ENCODE measurements around the gene IER5L.

Gene IER5L

DNA sequence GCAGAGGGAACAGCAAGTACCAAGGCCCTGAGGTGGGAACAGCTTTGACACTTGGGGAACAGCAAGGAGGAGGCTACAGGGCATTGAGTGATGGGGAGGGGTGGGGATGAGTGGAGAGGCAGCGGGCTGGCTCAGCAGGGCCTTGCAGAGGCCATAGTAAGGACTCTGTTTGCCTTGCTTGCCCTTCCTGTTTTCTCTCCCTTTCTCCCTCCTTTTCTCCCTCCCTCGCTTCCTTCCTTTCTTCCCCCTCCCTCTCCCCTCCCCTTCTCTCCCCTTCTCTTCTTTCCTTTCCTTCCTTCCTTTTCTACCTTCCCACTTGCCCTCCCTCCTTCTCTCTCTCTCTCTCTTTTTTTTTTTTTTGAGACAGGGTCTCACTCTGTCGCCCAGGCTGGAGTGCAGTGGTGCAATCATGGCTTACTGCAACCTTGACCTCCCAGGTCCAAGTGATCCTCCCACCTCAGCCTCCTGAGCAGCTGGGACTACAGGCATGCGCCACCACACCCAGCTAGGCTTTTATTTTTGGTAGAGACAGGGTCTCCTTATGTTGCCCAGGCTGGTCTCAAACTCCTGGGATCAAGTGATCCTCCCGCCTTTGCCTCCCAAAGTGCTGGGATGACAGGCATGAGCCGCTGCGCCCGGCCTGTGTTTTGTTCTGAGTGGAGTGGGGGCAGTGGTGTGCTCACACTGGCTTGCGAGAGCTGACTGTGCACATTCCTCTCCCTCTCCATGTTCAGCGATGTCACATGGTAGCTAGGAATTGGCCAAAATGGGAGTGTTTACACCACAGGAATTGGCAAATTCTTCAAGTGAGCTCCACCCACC, 17.1 kb downstream of the IER5L start:
- DNase-seq = no peak

DNA sequence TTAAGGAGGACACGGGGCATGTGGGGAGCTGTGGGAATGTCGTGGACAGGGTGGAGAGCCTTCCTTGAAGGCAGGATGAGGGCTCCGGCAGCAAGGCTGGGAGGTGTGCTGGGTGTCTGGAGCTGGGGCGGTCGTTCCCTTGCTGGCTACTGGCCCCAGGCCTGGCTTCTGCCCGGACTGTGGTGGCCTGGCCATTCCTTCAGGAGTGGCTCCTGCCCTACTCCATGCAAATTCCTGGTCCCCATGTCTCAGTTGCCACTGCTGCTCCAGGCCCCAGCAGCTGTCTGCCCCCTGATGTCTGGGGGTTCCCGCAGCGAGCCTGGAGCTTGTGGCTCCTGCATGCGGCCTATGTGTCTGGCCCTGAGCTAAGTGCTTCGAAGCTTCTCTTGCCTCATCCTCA, 21.9 kb downstream of the IER5L start:
- DNase-seq = no peak

DNA sequence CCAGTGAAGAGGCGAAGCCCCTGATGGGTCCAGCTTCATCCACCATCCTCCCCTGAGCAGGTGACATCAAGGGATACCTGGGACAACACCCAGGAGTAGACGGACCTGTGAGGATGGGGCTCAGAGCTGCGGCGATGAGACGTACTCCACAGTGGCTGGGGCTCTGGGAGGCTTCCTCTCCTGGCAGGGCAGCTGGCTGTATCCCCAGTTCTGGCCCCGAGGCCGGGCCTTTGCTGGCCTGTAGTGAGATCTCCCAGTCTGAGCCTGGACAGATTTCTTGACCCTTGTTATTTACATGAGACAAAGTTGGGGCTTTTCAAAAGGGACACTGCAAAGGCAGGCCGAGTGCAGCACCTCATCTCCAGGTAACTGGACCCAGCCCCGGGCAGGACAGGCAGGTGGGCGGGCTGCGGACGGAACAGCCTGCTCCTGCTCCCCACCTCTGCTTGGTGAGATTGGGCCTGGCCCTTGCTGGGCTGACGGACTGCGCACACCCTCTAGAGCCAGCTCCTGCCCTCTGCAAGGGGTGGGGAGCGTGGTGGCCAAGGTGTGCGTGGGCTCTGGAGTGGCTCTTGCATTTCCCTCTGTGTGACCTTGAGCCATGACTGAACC, 23.1 kb downstream of the IER5L start:
- no peak for DNase-seq

DNA sequence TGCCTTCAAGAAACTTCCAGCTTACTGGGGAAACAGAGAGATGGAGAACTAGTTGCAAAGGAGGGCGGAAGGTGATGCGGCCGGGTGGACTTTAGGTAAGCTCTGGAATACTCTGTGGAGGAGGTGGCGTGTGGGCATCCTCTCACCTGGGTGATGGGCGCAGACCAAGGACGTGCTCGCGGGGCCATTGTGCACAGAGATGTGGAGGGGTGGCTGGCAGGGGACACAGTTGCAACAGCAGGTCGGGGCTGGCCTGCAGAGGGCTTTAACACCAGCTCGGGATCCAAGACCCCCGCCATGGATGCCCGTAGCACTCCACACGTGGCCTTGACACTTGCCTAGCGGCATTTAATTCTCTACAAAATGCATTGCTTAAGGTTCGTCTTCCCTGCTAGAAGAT, 26.6 kb downstream of the IER5L start:
- DNase-seq = no peak

DNA sequence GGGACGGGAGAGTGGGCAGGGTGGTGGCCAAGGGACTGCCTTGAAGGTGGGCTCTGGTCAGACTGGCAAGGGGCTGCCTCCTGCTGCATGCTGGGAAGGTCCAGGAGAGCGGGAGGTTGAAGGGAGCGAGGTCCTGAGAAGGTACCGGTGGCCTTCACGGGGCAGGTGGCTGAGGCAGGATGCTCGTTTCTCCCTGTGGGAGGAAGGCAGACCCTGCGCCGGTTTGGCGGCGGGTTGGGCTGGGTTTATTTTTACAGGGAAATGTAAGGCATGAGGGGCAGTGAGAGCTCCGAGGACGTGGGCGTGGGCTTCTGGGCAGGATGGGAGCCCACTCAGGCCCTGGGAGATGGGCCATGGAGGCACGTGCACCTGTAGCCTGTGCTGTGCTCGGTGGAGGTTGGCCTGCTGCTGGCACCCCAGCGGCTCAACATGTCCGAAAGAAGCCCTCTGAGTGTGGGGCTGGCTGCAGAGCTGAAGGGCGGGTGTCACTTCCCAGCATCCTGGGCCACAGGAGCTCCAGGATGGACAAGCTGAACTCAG, 27.3 kb downstream of the IER5L start:
- DNase-seq = no peak

DNA sequence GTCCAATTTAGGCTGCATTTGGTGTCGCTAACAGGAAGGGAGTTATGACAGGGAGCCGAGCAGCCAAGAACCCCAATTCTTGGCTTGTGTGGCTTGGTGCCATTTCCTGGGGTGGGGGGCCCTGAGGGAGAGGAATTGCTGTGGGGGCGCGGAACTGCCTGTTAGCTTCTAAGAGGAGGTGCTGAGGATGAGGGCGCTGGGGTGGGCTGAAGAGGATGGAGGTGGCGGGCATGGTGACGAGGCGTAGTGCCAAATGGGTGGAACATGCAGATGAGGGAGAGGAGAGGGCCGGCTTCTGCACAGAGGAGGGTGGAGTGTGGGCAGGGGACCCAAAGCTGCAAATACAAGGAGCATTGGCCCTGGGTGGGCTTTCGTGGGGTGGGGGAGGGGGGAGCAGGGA, 27.9 kb downstream of the IER5L start:
- DNase-seq = no peak

DNA sequence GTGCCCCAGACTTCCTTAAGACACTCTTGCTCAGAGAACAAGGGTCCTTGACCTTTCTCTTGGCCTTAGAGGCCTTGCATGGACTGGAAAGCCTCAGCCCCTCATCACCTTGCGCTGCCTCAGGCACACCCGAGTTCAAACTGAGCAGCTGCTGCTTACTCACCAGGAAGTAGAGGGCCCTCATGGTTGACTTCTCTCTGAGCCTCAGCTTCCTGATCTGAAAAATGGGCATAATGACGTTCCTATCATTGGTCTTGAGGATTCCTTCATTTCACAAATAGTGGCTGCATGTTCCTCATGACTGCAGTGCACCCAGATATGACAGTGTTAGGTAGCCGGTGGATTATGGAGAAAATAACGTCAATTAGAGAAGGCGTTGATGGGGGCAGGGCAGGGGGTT, 28.6 kb downstream of the IER5L start:
- no peak for DNase-seq

DNA sequence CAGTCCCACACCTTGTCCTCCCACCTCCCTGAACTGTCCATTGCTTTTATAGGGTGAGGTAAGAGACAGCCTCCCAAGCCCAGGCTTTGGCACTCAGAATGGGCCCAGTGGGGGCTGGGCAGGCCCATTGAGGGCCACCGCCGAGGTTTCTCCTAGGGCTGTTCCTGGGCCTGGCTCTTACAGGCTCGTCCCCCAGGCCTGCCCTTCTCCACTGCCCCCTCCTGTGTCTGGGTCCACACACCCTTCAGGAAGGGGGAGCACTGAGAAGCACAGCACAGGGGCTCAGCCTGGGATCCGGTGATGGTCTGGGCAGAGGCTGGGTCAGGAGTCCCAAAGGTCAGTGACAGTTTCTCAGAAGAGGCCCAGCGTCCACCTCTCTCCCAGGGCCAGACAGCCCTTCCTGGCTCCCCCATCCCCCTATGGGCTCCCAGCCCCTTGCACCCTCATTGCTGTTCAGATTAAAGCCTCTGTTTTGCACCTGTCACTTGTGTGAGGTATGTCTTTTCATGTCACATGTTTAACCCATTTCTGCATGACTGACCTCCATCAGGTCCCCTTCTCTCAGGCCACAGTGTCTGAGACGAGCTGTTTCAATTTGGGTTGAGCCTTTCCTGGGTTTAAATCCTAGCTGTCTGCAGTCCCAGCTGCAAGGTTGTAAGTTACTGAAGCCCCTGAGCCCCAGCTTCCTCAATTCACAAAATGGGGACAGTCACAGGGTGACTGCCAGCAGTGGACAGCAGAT, 29.4 kb downstream of the IER5L start:
- DNase-seq = no peak

DNA sequence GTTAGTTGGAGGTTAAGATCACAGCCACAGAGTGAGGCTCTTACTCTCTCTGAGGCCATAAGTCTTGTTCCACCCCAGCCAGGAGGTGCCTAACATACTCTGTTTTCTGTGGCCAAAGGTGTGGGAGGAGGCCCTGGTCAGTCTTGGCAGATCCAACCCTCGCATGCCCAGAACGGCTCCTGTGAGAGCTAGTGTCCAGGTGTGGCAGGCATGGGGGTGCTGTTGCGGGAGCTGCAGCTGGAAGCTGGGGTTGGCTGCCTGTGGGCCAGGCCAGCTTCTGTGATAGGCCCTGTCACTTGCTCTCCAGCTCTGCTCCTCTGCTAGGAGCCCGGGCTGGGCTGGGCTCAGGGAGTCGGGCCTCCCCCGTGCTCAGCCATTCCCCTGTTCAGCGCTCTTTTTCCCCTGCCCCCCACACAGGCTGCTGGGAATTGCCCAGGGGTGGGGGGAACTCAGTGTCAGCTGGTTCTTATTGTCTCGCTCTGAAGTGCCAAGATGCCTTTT, 31.6 kb downstream of the IER5L start:
- no peak for DNase-seq

DNA sequence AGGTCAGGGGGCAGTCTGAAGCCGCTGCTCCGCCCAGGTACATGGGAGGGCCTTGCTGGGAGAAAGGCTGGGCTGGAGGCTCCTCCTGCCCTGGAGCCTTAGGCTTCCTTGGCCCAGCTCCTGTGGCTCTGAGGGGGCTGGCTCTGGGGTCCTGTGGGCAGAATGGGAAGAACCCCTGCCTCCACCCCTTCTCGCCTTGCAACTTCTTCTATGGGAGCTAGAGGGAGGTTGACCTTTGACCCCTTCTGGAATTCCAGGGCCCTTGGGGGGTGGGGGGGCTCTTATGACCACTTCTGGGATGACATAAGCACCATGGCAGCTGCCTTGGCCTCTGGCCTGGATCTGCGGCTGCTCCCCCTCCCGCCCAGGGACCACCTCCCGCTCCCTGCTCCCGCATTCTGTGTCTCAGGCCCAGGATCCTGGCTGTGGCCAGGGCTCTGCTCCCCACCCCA, 32.2 kb downstream of the IER5L start:
- no peak for DNase-seq

DNA sequence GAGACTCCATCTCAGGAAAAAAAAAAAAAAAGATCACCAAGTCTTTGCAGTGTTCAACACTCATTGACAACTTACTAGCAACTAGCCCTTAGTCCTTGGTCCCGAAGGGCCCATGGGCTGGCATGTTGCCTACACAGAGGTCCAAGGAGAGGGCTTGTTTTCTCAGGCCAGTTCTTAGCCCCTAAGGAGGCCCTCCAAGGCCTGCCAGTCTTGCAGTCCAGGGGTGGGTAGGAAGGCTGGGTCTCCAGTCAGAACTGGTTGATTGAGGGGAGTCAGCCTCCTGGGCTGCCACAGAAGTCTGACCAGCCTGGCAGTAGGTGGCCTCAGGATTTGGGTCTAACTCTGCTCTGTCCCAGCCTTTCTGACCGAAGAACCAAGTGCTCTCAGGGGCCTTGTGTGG, 32.7 kb downstream of the IER5L start:
- DNase-seq = no peak

DNA sequence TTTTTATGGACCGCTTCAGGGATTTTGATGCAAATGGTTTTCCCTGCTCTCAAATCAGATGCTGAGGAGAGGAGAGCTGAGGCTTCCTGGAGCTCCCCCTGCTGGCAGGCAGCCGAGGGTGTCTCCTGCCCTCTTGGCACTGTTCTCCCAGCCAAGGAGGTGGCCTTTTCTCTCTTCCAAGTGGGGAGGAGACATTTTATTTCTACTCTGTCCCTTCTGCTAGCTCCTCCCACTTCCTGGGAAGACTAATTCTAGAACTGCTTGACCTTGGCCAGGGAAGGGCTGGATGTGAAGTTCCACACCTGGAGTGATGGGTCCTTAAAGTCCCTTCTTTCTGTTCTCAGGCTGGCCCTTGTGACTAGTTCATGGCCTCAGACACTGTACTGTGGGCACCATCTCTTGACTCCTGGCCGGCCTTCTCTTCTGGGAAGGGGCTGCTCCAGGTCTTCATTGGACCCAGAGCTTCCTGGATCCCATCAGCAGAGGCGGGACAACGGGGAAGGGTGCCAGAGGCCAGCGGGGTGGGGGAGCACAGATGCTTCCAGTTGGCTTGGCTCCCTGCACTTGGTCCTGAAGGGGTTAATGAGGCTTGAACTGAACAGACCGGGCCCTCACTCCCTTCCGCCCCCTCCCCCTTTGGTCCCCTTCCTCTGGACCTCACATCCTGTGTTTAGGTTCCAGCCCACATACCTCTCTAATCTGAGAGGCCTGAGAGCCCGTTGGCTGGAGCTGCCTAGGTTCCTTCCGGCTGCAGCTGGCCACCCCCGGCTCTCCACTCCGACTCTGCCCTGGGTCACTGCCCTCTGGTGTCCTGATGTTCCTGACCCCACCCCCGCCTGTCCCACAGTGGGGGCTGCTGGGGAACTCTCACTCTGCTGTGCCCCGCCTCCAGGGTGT, 34.8 kb downstream of the IER5L start:
- DNase-seq = peak; percentile 73

DNA sequence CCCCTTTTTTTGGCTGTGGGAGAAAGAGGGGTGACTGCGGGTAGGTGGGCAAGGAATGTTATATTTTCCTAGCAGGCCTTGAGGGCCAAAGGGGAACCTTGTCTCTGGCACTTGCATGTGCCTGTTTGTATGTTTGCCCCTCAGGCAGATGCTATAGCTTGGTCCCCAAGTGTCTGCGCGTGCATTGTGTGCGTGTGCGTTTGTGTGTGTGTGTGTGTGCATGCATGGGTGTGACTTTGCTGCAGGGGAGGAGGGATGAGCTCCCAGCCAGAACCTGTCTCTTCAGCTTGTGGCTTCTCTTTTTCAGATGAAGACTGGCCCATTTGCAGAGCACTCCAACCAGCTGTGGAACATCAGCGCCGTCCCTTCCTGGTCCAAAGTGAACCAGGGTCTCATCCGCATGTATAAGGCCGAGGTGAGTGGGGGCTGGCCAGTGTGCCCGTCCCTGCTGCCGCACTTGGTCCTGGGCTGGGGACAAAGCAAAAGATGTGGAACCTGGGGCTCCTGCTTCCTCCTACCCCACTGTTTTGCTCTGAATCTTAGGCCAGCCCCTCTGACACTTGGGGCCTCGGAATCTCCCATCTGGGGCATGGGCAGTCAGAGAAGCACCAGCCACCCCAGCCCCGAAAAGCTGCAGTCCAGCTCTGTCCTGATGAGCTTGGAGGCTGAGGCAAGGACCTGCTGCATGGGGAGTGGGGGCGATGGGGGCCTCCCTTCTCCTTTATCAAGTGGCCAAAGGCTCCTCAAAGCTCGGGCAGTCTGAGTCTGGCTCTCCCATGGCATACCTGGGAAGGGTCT, 35.7 kb downstream of the IER5L start:
- no peak for DNase-seq

DNA sequence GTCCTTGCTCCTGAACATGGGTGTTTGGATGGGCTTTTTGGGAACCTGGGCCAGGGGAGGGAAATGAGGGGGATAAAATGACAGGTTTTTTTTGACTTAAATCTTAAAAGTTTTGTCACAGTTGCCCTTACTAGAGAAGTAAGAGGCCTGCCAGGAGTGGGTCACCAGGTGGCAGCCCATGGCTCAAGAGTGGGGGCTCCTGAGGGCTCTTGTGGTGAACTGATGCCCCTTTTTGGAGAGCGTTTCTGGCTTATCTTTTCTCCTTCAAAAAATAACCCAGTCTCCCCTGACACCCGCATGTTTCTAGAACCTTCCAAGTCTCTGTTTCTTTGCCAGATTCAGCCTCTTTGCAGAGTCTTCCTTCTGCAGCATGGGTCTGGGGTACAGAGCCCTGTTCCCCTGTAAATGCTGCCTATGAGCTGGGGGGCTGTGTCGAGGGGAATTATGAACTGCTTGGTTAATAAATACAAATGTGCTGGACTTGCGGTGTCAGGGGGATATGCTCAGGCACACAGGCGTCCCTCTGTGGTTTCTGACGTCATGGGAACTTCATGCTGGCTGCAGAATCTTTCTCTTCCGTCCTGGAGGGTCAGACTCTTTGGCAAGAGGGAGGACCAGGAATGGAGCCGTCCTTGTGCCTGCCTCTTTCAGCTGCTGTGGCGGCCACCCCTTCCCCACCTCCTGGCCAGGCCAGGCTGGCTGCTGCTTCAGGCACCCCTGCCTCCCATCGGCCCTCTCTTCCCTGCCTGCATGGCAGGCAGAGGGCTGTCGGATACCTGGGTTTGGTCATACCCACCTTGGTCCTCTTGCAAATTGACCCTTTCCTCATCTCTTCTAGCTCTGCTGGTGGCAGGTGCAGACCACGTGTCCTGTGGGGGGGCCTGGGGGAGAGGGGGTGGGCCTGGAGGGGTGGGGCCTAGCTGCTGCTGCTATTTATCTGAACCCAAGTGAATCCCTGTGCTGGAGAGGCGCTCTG, 36.7 kb downstream of the IER5L start:
- peak; percentile 29 for DNase-seq

DNA sequence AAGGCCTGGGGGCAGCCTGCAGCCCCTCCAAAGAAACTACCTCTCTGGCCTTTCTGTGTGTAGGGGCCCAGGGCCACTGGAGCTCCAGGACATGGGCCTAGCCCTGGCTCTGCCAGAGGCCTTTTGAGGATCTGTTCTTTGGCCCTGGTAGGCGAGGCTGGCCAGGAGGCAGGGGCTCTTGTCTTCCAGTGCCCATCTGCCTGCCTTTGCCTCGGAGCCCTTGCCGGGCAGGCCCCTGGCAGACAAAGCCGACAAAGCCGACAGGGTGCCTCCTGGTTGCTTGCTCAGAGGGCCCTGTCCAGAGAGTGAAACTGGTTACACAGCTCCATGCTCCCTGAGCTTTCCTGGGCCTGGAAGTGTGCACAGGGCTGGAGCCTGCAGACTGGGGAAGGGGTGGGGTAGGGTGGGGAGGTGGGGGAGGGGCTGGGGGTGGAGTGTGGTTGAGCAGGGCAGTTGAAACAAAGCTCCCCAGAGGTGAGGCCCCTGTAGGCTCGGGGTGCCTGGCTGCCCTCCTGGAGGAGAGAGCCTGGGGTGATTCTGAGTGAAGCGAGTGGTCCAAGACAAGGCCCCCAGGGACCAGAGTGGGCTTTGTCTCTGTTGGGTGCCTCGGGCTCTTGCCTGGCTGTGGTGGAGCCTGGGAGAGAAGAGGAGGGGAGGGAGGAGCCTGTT, 37.5 kb downstream of the IER5L start:
- no peak for DNase-seq

DNA sequence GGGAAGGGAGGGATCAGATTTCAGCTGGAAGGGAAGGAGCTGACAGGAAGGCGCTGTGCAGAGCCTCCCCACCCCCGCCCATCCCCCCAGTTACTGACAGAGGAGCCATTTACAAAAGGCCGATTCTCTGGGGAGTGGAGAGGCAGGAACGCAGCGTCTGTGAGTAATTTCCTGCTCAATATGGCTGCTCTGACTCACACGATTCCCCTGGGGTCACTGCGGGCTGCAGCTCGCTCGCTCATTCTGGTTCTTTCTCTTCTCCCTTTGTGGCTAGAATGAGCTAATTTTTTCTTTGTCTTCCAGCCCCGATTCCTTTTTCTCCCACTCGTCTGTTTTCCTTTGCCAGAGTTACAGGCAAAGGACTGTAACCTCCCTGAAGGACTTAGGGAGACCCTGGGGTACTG, 38.1 kb downstream of the IER5L start:
- DNase-seq = peak; percentile 86

DNA sequence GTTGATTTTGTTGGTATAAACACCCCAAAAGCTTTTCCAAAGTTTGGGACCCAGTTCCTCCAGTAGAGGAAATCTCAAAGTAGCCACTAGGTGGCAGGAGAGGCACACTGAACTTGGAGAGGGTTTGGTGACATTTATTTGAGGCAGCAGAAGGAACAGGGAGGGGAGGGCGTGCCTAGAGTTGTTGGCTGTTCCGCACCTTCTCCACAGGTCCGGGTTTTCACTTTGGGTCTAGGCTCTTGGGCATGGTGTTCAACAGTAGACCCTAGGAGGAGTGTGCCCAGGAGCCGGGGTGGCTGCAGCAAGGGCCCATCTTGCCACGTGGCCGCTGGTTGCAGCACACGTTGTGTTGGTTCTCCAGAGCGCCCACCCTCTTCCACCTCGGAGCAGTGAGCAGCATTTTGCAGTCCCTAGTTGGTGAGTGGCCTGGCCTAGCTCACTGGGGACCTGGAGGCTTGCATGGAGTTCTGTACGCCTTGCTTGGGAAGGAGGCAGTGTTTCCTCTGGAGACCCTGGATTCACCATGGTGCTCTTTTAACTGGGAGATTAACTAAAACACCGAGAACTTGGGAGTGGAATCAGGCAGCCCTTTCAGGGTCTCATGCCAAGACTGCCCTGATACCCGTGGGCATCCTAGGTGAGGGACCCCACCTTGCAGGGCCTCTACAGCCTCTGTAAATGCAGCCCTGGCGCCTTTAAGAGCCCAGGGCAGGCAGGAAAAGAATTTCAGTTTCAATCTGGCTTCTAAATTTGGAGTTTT, 38.6 kb downstream of the IER5L start:
- DNase-seq = peak; percentile 86

DNA sequence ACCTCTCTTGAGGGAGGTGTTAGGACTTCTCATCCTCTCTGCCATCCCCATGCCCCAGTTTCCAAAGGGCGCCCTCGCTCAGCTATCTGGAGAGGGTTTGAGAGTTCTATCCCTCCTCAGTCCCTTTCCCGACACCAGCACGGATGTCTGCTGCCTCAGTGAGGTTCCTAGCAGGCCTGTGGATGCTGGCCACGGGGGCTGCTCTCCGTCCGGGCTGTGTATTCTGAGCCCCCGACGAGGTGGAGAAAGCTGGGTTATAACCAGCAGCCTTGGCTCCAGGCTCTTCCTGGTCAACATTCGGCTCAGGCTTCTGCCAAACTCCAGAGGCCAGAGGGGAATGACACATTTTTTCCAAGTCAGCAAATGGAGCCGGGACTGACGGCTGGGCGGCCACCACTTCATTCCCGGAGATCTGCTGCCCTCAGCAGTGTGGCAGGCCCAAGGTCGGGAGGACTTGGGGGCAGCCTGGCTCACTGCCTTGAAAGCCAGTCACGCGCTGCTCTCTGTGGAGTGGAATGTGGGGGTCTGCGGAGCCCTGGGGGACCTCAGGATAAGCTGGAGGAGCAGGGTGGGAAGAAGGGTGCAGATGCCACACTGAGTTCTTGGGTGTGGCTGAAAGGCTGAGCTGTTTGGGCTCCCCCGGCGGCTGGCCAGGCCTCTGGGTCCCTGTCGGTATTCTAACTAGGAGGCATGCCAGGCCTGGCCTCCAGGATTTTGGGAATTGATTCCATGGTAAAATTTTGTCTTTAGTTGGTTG, 39.4 kb downstream of the IER5L start:
- no peak for DNase-seq

Data from CD4-positive, alpha-beta T cell treated with Interleukin-17A for 1 hour (primary cell).